ENCODE measurements around the gene CHRNA10.

CHRNA10 gene

DNA sequence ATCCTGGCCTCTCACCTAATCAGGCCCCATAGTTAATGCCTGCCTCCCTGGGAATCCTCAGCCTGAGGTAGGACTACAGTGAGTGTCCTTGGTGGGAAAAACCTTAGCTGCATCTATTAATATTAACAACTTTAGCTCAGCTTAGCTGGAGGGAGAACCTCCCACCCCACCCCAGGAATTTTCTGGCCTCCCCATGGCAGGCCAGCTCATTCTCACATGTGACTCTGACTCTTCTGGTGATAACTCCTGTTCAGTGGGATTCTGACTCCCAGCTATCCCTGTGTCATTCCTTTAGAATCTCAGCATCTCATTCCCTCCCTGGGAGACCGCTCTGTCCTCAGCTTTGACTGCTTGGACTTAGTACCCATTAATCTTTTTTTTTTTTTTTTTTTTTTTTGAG, 43.9 kb downstream of the CHRNA10 start:
- TF ChIP-seq, protein P1, sequence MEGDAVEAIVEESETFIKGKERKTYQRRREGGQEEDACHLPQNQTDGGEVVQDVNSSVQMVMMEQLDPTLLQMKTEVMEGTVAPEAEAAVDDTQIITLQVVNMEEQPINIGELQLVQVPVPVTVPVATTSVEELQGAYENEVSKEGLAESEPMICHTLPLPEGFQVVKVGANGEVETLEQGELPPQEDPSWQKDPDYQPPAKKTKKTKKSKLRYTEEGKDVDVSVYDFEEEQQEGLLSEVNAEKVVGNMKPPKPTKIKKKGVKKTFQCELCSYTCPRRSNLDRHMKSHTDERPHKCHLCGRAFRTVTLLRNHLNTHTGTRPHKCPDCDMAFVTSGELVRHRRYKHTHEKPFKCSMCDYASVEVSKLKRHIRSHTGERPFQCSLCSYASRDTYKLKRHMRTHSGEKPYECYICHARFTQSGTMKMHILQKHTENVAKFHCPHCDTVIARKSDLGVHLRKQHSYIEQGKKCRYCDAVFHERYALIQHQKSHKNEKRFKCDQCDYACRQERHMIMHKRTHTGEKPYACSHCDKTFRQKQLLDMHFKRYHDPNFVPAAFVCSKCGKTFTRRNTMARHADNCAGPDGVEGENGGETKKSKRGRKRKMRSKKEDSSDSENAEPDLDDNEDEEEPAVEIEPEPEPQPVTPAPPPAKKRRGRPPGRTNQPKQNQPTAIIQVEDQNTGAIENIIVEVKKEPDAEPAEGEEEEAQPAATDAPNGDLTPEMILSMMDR (conservative IDR thresholded peaks at IDR 0.05) = no peak
- no peak overlapping the region for H3K27ac ChIP-seq

DNA sequence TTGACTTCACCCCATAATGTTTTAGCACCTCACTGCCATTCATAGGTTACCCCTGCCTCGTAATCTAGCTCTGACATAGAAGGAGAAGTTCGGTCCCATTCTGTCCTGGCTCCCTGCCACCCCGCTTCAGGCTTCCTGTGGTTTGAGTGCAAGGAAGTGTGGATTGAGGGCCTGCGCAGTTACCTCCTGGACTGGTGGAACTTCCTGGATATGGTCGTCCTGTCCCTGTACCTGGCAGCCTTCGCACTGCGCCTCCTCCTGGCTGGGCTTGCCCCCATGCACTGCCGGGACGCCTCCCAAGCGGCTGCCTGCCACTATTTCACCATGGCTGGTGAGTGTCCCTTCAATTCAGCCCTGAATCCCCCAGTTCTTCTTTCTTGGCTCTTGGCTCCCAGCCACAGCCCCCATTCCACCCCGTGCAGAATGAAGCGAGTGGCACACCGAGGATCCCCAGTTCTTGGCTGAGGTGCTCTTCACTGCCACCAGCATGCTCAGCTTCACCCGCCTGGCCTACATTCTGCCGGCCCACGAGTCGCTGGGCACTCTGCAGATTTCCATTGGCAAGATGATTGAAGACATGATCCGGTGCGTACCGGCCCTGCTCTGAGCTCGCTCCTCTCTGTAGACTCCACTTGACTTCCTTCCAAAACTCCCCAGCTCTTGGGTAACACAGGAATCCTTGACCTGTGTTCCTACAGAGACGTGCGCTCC, 44.8 kb downstream of the CHRNA10 start:
- TF ChIP-seq, protein P1 (conservative IDR thresholded peaks at IDR 0.05) = no peak
- no peak overlapping the region for H3K27ac ChIP-seq

DNA sequence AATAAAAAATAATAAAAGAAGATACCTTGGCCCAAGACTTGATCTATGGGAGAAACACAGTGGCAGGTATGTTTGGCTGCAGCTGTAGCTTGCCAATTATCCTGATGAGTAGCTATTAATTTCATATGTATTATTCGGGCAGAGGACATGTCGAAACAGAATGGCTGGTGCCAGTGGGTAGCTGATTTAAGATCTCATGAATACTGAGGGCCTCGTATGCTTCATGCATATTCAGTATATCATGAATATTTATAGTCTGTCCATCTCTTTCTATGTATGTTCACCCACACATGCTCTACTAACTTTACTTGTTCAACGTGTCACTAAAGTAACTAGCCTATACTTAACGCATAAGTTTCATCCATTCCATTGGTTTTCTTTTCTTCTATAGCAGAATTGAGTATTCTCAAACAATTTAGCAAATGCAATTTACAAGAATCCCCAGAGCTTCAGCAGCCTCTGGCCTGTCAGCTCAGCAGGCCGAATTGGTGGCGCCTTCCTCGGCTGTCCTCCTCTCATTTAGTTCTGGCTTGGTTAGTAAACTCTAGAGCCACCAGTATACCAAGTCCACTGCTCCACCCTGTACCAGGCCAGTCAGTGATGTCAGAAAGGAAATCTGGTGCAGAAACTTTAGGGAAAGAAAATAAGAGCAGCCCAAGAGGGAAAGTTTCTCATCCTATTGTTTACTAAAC, 47.3 kb downstream of the CHRNA10 start:
- no peak overlapping the region for H3K27ac ChIP-seq
- TF ChIP-seq, protein P1 (conservative IDR thresholded peaks at IDR 0.05) = no peak

DNA sequence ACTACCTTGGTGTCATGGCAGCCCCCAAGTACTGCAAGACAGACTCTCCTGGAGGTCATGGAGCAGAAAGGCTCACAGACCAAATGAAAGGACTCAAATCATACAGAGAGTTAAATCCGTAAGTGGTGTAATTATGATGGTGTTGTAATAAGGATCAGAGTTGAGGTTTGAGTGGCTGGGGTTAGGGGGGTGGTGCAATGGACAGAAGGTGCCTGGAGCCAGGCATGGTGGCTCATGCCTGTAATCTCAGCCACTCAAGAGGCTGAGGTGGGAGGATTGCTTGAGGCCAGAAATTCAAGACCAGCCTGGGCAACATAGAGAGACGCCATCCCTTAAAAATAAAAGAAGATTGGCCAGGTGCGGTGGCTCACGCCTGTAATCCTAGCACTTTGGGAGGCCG, 48.1 kb downstream of the CHRNA10 start:
- no peak overlapping the region for H3K27ac ChIP-seq
- TF ChIP-seq, protein P1 (conservative IDR thresholded peaks at IDR 0.05) = no peak

DNA sequence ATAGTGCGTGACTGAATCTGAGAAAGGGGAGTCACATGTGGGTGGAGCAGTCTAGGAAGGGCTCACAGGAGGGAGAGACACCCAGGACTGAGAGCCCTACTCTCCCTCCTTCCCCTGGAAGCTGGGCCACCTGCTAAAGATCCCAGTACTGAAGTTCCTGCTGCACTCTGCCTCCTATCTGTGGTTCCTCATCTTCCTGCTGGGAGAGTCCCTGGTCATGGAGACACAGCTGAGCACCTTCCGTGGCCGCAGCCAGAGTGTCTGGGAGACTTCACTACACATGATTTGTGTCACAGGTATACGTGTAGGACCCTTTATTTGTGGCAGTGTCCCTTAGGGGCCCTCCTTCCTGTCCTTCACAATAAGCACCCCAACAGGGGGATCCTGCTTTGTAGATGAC, 48.7 kb downstream of the CHRNA10 start:
- TF ChIP-seq, protein P1 (conservative IDR thresholded peaks at IDR 0.05) = no peak
- H3K27ac ChIP-seq = no peak overlapping the region

DNA sequence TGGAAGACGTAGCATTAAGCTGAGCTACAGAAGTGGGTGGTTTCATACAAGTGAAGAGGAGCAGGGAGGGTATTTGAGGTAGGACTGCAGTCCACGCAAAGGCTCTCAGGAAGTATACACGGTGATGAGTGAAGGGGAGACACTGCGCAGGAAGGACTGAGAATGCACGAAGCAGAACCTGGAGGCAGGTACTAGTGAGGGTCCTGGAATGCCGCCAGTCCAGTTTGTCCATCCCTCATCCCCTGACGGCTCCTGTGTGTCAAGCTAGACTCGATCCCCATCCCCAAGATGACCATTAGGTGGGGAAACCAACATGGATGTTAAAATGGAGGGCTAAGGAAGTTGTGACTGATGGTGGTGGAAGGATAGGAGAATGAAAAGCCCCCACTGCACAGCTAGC, 53.2 kb downstream of the CHRNA10 start:
- no peak overlapping the region for H3K27ac ChIP-seq
- TF ChIP-seq, protein P1 (conservative IDR thresholded peaks at IDR 0.05) = no peak

DNA sequence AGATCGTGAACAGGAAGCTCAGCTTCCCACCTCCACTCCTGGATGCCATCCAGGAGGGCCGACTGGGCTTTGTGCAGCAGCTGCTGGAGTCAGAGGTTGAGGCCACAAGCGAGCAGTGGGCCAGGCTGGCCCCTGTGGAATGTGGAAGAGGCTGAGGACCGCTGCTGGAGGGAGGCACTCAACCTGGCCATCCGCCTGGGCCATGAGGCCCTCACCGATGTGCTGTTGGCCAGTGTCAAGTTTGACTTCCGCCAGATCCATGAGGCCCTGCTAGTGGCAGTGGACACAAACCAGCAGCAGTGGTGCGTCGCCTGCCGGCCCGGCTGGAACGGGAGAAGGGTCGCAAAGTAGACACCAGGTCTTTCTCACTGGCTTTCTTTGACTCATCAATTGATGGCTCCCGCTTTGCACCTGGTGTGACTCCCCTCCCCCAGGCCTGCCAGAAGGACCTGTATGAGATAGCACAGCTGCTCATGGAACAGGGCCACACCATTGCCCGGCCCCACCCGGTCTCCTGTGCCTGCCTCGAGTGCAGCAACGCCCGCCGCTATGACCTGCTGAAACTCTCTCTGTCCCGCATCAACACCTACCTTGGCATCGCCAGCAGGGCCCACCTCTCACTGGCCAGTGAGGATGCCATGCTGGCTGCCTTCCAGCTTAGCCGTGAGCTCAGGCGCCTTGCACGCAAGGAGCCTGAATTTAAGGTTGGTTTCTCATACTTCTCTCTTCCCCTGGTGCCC, 54.3 kb downstream of the CHRNA10 start:
- no peak overlapping the region for H3K27ac ChIP-seq
- TF ChIP-seq, protein P1 (conservative IDR thresholded peaks at IDR 0.05) = no peak

Data from VCaP (cell line).